Measurements from ENCODE around the gene SP3. TPM values are rescaled to one million over a fixed set of nuclear protein-coding genes. Genes with fewer than 3 reads are reported as not detected.

Gene SP3
- total and polyA plus RNA-seq, 12 donors, result 8.6 to 45.7 (median 40.7) TPM

DNA sequence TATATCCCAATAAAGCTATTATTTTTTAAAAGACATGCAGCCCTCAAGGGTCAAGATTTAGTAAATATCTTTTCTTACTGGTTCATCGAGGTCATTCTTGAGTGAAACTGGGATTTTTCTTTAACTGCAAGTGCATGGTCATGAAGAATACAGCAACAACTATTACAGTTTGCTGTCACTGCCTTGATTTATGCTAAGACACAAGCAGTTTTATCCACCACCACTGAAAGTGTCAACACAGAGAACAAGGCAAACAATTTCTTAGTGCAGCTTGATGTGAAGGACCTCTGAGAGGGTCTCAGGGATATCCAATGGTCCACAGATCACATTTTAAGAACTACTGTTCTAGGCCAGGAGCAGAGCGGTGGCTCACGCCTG, 12.1 kb downstream of the SP3 start:
- DNase-seq, result no peak
- intact Hi-C loops (cut with DNase I), result no loop called here
- WGBS, 2 donors, result 96 to 98% methylated on average over 3 of the region's 3 CpGs

GRCh38 chr2:173952267-173953046, 12.7 kb downstream of the SP3 start:
- intact Hi-C loops (cut with DNase I), result no loop called here
- H3K9me3 ChIP-seq, result no peaks in the 10 kb centered on the region
- TF ChIP-seq, protein P1, sequence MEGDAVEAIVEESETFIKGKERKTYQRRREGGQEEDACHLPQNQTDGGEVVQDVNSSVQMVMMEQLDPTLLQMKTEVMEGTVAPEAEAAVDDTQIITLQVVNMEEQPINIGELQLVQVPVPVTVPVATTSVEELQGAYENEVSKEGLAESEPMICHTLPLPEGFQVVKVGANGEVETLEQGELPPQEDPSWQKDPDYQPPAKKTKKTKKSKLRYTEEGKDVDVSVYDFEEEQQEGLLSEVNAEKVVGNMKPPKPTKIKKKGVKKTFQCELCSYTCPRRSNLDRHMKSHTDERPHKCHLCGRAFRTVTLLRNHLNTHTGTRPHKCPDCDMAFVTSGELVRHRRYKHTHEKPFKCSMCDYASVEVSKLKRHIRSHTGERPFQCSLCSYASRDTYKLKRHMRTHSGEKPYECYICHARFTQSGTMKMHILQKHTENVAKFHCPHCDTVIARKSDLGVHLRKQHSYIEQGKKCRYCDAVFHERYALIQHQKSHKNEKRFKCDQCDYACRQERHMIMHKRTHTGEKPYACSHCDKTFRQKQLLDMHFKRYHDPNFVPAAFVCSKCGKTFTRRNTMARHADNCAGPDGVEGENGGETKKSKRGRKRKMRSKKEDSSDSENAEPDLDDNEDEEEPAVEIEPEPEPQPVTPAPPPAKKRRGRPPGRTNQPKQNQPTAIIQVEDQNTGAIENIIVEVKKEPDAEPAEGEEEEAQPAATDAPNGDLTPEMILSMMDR (IDR thresholded peaks at IDR 0.05), result no peak
- no peak overlapping the region for H3K27ac ChIP-seq
- H3K36me3 ChIP-seq, result peaks cover 0 to 55% (median 19%) of the 10 kb centered on the region in 9 donors
- H3K27me3 ChIP-seq, result no peaks in the 10 kb centered on the region
- ATAC-seq (no peak), DNase-seq (no peak)
- H3K4me3 ChIP-seq, result no peak overlapping the region
- WGBS, 2 donors, result 96 to 97% methylated on average over 5 of the region's 5 CpGs
- peaks cover 0 to 100% (median 90%) of the 10 kb centered on the region in 9 donors for H3K4me1 ChIP-seq

More for the DNA sequence above, 12.1 kb downstream of the SP3 start:
- peaks cover 0 to 100% (median 90%) of the 10 kb centered on the region in 9 donors for H3K4me1 ChIP-seq
- H3K36me3 ChIP-seq, result peaks cover 0 to 55% (median 19%) of the 10 kb centered on the region in 9 donors
- no peak overlapping the region for H3K27ac ChIP-seq
- H3K4me3 ChIP-seq, result no peak overlapping the region
- ATAC-seq, result no peak
- H3K27me3 ChIP-seq, result no peaks in the 10 kb centered on the region
- H3K9me3 ChIP-seq, result no peaks in the 10 kb centered on the region
- TF ChIP-seq, protein P1 (IDR thresholded peaks at IDR 0.05), result no peak

DNA sequence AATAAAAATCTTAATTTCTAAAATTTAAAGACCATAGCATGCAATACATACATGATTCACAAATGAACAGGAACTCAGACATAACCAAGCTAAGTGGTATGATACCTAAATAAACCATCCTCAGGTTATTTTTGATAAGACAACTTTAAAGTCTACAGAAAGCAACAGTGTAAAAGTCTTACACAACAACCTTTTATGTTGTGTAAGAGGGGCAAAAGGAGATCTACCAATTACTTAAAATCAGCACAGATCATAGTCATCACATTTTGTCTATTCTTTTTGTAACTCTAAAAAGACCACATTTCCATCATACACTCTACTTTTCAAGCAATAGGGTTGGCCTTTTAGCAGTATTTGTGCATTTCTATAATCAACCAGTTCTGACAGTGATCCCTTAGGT, 16.3 kb downstream of the SP3 start:
- intact Hi-C loops (cut with DNase I), result no loop called here
- Histone ChIP-seq H3K4me1 (peaks cover 0 to 90% (median 63%) of the 10 kb centered on the region in 9 donors), H3K27me3 (no peaks in the 10 kb centered on the region), H3K36me3 (peaks cover 0 to 32% (median 0%) of the 10 kb centered on the region in 9 donors), H3K4me3 (no peak overlapping the region), H3K9me3 (no peaks in the 10 kb centered on the region), H3K27ac (no peak overlapping the region)
- no peak for DNase-seq
- no peak for ATAC-seq
- TF ChIP-seq, protein P1 (IDR thresholded peaks at IDR 0.05), result no peak

GRCh38 chr2:173948198-173948597, 17.0 kb downstream of the SP3 start:
- TF ChIP-seq, protein P1 (IDR thresholded peaks at IDR 0.05), result no peak
- intact Hi-C loops (cut with DNase I), result no loop called here
- no peak overlapping the region for H3K4me3 ChIP-seq
- no peaks in the 10 kb centered on the region for H3K9me3 ChIP-seq
- DNase-seq, result no peak
- WGBS, 2 donors, result 91 to 92% methylated on average over 2 of the region's 2 CpGs
- peaks cover 0 to 90% (median 59%) of the 10 kb centered on the region in 9 donors for H3K4me1 ChIP-seq
- no peak for ATAC-seq
- no peak overlapping the region for H3K27ac ChIP-seq
- peaks cover 0 to 26% (median 0%) of the 10 kb centered on the region in 9 donors for H3K36me3 ChIP-seq
- H3K27me3 ChIP-seq, result no peaks in the 10 kb centered on the region

Measured in heart right ventricle (tissue), 16 donors.